Fibroblast of mammary gland (primary cell): ENCODE measurements around the gene NDUFA11.
A peak's percentile ranks its signal among the peaks of the same experiment; 100 is the strongest.

Source experiments
- DNase-seq: peaks from one replicate; pipeline ENCODE4 v3.0.0-alpha.2; 2010; ENCODE audit warnings: low read depth
- H3K4me3 ChIP-seq: 2 replicates; pipeline ENCODE4 v1.5.1; 2011; ENCODE audit warnings: low read depth, mild to moderate bottlenecking, low read length, moderate library complexity; ENCODE audit not compliant: control insufficient read depth
- TF ChIP-seq, protein P1 (sequence below): conservative IDR thresholded peaks from 2 replicates; pipeline ENCODE4 v1.5.1; 2011; ENCODE audit warnings: low read depth, low read length, inconsistent platforms; ENCODE audit not compliant: control insufficient read depth, insufficient read depth

The NDUFA11 gene

DNA sequence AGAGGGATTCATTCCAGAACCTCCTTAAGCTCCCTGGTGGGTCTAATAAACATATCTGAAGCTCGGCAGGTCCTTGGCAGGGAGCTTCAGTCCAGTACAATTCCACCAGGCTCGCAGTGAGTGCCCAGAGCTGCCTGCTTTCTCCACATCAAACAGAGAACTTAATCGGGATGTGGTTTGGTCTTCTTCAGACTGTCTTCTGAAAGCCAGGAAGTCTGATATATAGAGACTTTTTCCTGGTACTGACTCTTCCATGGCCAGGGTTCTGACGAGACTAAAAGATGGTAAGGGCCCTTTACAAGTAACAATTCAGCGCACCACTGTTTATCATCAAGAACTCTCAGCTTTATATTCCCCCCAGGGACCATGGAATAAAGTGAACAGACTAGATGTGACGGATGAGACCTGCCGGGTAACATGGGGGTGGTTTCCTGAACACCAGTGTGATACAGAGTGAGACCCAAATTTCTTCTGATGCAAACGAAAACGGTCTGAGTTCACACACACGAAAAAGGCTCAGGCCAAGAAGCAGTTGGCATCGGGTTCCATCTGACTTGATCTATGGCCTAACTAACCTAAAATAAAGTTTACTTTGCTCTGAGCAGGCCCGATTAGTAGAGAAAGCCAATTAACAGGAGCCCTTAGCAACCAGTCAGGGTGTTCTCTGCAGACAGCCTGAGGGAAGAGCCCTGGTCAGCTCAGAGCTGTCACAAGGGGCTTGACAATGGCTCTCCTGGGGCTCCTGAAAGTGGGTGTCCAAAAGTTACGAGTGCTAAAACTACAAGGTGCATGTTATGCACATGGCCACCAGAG is 45.4 kb upstream of the NDUFA11 start:
- H3K4me3 ChIP-seq = no peak overlapping the region
- DNase-seq = no peak
- TF ChIP-seq, protein P1, sequence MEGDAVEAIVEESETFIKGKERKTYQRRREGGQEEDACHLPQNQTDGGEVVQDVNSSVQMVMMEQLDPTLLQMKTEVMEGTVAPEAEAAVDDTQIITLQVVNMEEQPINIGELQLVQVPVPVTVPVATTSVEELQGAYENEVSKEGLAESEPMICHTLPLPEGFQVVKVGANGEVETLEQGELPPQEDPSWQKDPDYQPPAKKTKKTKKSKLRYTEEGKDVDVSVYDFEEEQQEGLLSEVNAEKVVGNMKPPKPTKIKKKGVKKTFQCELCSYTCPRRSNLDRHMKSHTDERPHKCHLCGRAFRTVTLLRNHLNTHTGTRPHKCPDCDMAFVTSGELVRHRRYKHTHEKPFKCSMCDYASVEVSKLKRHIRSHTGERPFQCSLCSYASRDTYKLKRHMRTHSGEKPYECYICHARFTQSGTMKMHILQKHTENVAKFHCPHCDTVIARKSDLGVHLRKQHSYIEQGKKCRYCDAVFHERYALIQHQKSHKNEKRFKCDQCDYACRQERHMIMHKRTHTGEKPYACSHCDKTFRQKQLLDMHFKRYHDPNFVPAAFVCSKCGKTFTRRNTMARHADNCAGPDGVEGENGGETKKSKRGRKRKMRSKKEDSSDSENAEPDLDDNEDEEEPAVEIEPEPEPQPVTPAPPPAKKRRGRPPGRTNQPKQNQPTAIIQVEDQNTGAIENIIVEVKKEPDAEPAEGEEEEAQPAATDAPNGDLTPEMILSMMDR = no peak

DNA sequence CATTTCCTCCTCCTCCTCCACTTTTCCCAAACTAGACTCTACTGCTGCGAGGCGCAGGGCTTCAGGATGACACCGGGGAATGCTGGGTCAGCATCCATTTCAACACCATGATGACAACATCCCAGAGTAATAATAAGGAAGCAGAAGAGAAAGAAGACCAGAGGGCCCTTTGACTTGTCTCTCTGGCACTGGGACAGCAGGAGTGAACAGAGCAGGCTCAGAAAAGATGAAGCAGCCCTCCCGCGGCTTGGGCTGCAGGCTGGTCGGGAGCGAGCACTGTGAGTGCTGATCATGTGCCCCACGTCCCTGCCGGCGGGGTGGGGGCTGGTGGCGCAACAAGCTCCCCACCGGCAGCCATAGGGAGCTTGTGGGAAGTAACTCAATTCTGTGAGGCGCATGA is 43.8 kb upstream of the NDUFA11 start:
- no peak overlapping the region for H3K4me3 ChIP-seq
- DNase-seq = peak; percentile 93
- TF ChIP-seq, protein P1 = no peak

DNA sequence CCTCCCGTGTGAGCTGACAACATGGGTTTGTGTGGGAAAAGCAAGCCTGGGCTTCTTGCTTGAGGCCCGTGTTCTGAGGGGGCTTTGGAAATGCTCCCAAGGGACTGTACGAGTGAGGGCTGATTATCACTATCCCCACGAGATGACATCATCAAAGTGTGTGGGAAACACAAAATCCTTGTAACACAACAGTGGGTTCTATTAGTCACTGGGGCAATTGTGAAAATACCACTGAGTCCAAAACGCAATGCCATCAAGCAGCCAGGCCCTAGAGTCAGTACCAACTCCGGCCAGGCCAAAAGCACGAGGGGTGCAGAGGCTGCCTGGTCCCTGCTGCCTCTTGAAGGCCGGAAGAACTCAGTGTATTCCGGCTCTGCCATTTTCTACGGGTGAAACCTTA is 40.0 kb upstream of the NDUFA11 start:
- TF ChIP-seq, protein P1 = no peak
- peak; percentile 87 for DNase-seq
- H3K4me3 ChIP-seq = no peak overlapping the region

DNA sequence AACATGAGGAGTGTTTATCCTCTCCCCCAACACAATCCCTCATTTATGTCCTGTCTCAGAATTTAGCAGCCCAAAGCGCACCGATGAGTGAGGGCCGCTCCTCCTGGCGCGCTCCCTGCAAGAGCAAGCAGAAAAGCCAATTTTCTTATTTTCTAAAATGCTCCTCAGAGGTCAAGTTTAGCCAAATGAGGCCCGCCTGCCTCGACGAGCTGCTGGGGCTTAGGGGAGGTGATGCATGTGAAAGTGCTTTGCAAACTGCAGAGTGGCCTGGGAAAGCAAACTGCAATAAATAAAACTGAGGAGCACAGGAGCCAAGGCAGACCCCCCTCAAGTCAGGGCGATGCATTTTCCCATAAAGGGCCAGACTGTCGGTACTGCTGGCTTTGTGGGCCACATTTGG is 39.5 kb upstream of the NDUFA11 start:
- no peak overlapping the region for H3K4me3 ChIP-seq
- no peak for DNase-seq
- TF ChIP-seq, protein P1 = no peak

DNA sequence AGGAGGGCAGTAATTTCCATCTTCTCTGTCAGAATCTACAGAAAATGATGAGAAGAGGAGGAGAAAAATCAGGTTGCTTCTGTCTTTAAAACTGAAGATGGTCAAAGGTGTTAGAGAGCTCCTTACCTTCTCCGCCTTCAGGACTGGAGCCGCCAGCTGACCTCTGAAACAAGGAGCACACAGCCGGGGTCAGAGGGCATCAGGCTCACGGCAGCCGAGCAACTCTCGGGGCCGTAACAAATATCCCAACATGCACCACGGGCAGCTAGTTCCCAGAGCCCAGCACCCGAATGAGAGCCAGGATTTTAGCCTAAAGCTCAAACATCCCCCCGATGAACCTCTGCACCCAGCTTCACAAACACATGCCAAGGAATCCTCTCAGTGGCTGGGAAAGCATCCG is 38.1 kb upstream of the NDUFA11 start:
- DNase-seq = no peak
- H3K4me3 ChIP-seq = no peak overlapping the region
- TF ChIP-seq, protein P1 = no peak

DNA sequence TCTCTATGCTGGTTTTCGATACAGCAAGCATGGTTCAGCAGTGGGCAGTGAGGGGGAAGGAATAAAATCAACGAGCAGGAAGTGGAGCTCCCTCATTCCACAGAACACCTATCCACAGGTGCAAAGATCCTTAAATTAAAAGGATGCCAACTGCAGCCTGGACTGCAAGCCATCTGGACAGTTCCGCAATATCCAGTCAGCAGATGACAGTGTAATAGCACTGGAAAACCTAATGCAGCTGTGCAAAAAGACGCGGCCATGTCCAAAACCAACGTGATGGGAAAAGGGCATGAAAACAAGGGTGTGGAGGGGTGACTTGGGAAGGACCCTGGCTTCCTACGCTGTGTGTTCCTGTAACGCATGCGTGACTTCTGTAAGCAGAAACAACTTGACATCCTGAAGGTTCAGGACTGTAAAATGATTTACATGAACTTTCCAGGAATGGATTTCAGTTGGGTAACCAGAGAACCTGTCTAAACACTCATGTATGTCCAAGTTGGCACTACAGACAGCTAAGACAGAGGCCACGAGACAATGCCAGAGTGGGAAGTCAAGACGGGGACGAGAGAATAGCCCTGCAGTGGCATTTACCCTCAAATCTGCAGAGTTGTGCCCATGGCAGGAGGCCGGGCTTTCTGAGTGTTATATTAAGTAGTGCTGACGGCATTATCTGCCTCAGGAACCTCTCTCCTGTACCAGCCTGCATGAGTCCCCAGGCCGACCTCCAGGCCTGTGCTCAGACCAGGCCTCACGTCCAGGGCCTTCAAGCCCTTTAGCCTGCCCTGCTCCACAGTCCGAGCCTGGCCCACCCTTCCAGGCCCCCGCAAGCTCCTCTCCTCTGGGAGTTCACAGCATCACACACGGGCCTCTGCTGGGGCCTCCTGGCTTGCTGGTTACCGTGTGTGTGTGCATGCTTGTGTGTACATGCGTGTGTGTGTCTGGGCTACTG is 36.9 kb upstream of the NDUFA11 start:
- H3K4me3 ChIP-seq = no peak overlapping the region
- TF ChIP-seq, protein P1 = no peak
- DNase-seq = no peak
